Measurements from ENCODE around the gene NELL2. TPM values are rescaled to one million over a fixed set of nuclear protein-coding genes. Genes with fewer than 3 reads are reported as not detected.

The NELL2 gene
- polyA plus RNA-seq, 2 of the 4 experiments (the other 2 are of a cell fraction): 0.16 TPM; not detected in 1

DNA sequence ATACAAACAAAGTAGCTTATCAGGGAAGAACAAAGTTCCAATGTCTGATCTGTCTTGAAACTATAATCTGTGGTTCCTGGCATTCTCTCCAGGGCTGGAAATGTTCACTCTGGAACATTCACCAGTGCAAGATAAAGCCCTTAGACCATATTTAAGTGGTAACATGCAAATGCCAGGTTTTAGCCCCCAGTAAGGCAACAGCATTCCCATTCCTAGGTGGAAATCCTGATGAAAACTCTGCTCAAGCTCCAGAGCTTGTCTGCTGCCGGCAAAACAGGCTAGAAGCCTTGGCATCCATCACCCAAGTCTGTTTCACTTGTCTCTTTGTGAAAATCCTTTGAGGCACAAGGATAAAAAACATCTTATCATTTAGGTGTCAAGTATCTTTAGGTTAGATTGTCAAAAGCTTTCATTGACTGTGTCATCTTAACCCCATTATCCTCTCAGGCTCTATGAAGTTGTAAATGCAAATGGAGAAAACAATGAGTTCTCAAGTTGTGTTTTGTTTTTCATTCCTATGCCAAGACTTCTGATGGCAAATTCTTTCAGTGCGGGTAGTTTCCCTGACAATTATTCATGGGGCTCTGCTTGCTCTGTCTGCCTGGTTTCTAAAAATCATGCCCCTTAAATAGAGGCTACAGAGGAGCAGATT, 344.7 kb downstream of the NELL2 start:
- WGBS (ENCODE audit: missing lambda C conversion rate): 17% methylated on average over 2 of the region's 2 CpGs
- no peak for DNase-seq (ENCODE audit: low read depth in 1 of 2, low spot score in 1 of 2)
- Histone ChIP-seq H3K4me2 (no peak overlapping the region), H3K4me1 (no peaks in the 10 kb centered on the region), H3K9me3 (no peaks in the 10 kb centered on the region), H3K4me3 (no peak overlapping the region), H3K27ac (no peak overlapping the region)
- POLR2A ChIA-PET: no interaction called here
- ATAC-seq: no peak
- CTCF ChIA-PET: no interaction called here
- TF ChIP-seq POLR2A (IDR thresholded peaks at IDR 0.05; ENCODE audit: low read length) (no peak), MAZ (IDR thresholded peaks at IDR 0.05; ENCODE audit: borderline replicate concordance, low read depth, low read length) (no peak), RNF2 (IDR thresholded peaks at IDR 0.05; ENCODE audit: borderline replicate concordance, low read depth) (no peak), CHD4 (IDR thresholded peaks at IDR 0.05; ENCODE audit: borderline replicate concordance) (no peak), ZFP36 (IDR thresholded peaks at IDR 0.05; ENCODE audit: borderline replicate concordance, partially characterized antibody) (no peak), ZNF302 (CRISPR knock-in tag; IDR thresholded peaks at IDR 0.05) (no peak), TP53 (CRISPR knock-in tag; IDR thresholded peaks at IDR 0.05) (no peak), EP300 (IDR thresholded peaks at IDR 0.05) (no peak), FOSB (CRISPR knock-in tag; IDR thresholded peaks at IDR 0.05) (no peak)
- FAIRE-seq: no peak

DNA sequence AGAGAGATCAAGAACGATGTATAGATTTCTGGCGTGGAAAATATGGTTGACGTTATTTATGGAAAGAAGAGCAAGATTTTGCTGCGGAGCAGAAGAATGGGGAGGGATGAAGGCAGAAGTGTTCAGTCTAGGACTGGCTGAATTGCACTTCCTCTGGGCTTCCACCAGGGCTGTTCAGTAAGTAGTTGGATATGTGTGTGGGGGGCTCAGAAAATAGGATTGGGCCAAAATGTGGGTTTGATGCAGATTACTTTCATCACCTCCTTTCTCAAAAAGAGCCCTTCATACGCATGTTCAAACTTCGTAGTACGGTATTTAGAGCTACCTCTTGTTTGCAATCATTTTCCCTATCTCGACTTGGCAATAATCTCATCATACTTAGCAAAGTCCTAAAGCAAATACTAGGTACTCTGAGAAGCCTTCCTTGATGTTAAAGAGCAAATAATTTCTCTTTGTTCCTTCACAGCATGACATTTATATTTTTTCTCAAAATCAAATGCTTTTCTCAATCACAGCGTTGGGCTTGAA, 349.4 kb downstream of the NELL2 start:
- ChIA-PET POLR2A (no interaction called here), CTCF (no interaction called here)
- ATAC-seq (no peak), FAIRE-seq (no peak), DNase-seq (ENCODE audit: low read depth in 1 of 2, low spot score in 1 of 2) (no peak)
- no peak overlapping the region for H3K4me3 ChIP-seq
- no peak overlapping the region for H3K4me2 ChIP-seq
- no peak overlapping the region for H3K27ac ChIP-seq
- TF ChIP-seq SREBF2 (IDR thresholded peaks at IDR 0.05) (no peak), MAFK (IDR thresholded peaks at IDR 0.05; ENCODE audit: partially characterized antibody) (no peak)
- no peaks in the 10 kb centered on the region for H3K9me3 ChIP-seq
- 58% methylated on average over 9 of the region's 9 CpGs for WGBS (ENCODE audit: missing lambda C conversion rate)
- no peaks in the 10 kb centered on the region for H3K4me1 ChIP-seq

DNA sequence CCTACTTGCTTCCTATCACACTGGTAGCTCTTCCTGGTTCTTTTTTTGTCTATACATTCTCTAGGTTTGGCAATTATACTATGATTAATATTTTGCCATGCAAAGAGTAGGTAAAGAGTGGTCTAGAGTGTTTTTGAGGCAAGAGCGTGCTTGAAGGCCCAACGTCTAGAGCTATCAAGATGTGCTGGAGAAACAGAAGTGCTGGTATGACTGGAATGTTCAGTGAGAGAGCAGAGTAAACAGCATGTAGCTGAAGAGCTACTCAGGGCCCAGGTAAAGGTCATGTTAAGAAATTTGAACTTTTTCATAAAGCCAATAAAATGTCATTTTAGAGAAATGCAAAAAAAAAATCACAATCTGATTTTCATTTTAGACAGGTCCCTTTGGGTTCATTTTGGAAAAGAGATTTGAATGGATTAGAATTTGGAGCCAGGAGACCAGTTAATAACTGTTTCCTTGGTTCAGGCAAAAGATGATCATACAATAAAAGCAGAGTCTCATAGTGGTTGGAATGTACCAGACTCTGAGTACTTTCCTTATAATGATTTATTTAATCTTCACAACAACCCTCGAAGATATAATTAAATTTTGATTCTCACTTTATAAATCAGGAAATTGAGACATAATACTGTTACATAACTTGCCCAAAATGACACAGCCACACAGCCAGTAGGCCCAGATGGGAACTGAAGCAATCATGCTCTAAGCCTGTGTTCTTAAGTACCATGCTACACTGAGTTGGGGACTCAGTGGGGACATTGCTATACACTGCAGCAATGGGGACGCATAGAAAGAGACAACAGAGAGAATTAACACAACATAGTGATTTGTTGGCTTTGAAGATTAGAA, 350.1 kb downstream of the NELL2 start:
- Histone ChIP-seq H3K27ac (no peak overlapping the region), H3K9me3 (no peaks in the 10 kb centered on the region), H3K4me1 (no peaks in the 10 kb centered on the region), H3K4me3 (no peak overlapping the region), H3K4me2 (no peak overlapping the region)
- POLR2A ChIA-PET: no interaction called here
- FAIRE-seq (no peak), ATAC-seq (no peak), DNase-seq (ENCODE audit: low read depth in 1 of 2, low spot score in 1 of 2) (no peak)
- TF ChIP-seq, protein P1, sequence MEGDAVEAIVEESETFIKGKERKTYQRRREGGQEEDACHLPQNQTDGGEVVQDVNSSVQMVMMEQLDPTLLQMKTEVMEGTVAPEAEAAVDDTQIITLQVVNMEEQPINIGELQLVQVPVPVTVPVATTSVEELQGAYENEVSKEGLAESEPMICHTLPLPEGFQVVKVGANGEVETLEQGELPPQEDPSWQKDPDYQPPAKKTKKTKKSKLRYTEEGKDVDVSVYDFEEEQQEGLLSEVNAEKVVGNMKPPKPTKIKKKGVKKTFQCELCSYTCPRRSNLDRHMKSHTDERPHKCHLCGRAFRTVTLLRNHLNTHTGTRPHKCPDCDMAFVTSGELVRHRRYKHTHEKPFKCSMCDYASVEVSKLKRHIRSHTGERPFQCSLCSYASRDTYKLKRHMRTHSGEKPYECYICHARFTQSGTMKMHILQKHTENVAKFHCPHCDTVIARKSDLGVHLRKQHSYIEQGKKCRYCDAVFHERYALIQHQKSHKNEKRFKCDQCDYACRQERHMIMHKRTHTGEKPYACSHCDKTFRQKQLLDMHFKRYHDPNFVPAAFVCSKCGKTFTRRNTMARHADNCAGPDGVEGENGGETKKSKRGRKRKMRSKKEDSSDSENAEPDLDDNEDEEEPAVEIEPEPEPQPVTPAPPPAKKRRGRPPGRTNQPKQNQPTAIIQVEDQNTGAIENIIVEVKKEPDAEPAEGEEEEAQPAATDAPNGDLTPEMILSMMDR (IDR thresholded peaks at IDR 0.05): no peak
- TF ChIP-seq HOXB5 (CRISPR knock-in tag; IDR thresholded peaks at IDR 0.05) (no peak), ZFP36 (IDR thresholded peaks at IDR 0.05; ENCODE audit: borderline replicate concordance, partially characterized antibody) (no peak), RAD21 (conservative IDR thresholded peaks at IDR 0.05 in 1 of 2, IDR thresholded peaks at IDR 0.05 in 1 of 2) (no peak), MAFK (IDR thresholded peaks at IDR 0.05; ENCODE audit: partially characterized antibody) (no peak), PHF8 (IDR thresholded peaks at IDR 0.05; ENCODE audit: borderline replicate concordance, low read depth) (no peak)
- TF ChIP-seq, protein P2, sequence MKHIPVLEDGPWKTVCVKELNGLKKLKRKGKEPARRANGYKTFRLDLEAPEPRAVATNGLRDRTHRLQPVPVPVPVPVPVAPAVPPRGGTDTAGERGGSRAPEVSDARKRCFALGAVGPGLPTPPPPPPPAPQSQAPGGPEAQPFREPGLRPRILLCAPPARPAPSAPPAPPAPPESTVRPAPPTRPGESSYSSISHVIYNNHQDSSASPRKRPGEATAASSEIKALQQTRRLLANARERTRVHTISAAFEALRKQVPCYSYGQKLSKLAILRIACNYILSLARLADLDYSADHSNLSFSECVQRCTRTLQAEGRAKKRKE (CRISPR knock-in tag; IDR thresholded peaks at IDR 0.05; ENCODE audit: low read depth): no peak
- WGBS (ENCODE audit: missing lambda C conversion rate): 26% methylated on average over 4 of the region's 4 CpGs
- CTCF ChIA-PET: no interaction called here

All from A549 (cell line).